T-helper 1 cell (primary cell): ENCODE data around the gene SEC31A.
A peak's percentile ranks its signal among the peaks of the same experiment; 100 is the strongest.
"Not testable (repeated sequence)": the region's sequence is repeated elsewhere in the genome, so short reads cannot be mapped to it uniquely, and the experiment has no call there.

Source experiments
- DNase-seq, 5 donors: peaks; one replicate each; pipeline ENCODE4 v3.0.0-alpha.2; 2012 to 2020

SEC31A gene

GRCh38 chr4:82833696-82834313 is 57.1 kb downstream of the SEC31A start:
- no peak for DNase-seq

GRCh38 chr4:82833060-82833459 is 57.9 kb downstream of the SEC31A start:
- not testable (repeated sequence) for DNase-seq

- no peak for DNase-seq
Measured at GRCh38 chr4:82825425-82825824, 65.5 kb downstream of the SEC31A start.

- no peak for DNase-seq
Measured at GRCh38 chr4:82823062-82823461, 67.9 kb downstream of the SEC31A start.

GRCh38 chr4:82820689-82821088 is 70.3 kb downstream of the SEC31A start:
- no peak for DNase-seq

GRCh38 chr4:82818664-82819662 is 72.0 kb downstream of the SEC31A start:
- DNase-seq, result no peak

- DNase-seq, result not testable (repeated sequence)
Measured at GRCh38 chr4:82816874-82817273, 74.1 kb downstream of the SEC31A start.

GRCh38 chr4:82814034-82814433 is 76.9 kb downstream of the SEC31A start:
- no peak for DNase-seq

GRCh38 chr4:82811838-82812341 is 79.1 kb downstream of the SEC31A start:
- DNase-seq, result no peak

GRCh38 chr4:82811392-82811791 is 79.6 kb downstream of the SEC31A start:
- no peak for DNase-seq

GRCh38 chr4:82810176-82810575 is 80.8 kb downstream of the SEC31A start:
- DNase-seq, result no peak

- DNase-seq, result no peak
Measured at GRCh38 chr4:82809619-82810018, 81.3 kb downstream of the SEC31A start.

- DNase-seq, result no peak
Measured at GRCh38 chr4:82803746-82804145, 87.2 kb downstream of the SEC31A start.

- DNase-seq, result no peak
Measured at GRCh38 chr4:82802911-82803310, 88.0 kb downstream of the SEC31A start.

- no peak for DNase-seq
Measured at GRCh38 chr4:82801910-82802521, 88.9 kb downstream of the SEC31A start.

GRCh38 chr4:82799006-82799881 is 91.7 kb downstream of the SEC31A start:
- DNase-seq, result no peak

GRCh38 chr4:82798168-82799005 is 92.6 kb downstream of the SEC31A start, which contains the start of gene SCD5:
Gene SCD5 (minus strand): TSS chr4:82798796. CDS start chr4:82798537, 259 bp downstream.
- DNase-seq, result peak in 4 of 5 donors; percentile 26 to 68 (median 38)

GRCh38 chr4:82797405-82798111 is 93.4 kb downstream of the SEC31A start:
- no peak for DNase-seq

GRCh38 chr4:82797040-82797404 is 93.9 kb downstream of the SEC31A start:
- DNase-seq, result no peak

- no peak for DNase-seq
Measured at GRCh38 chr4:82792912-82793649, 97.9 kb downstream of the SEC31A start.
